GM19372 (cell line): ENCODE measurements around the gene YTHDF1.

Experiments used
- ATAC-seq: cut with Tn5 transposase; IDR thresholded peaks from one replicate; pipeline ENCODE4 v1.9.1; 2021; ENCODE audit warnings: mild to moderate bottlenecking, low read depth, moderate library complexity; ENCODE audit not compliant: unreplicated experiment

The YTHDF1 gene

GRCh38 chr20:63249891-63250290 lies 34.0 kb upstream of the YTHDF1 start:
- no peak for ATAC-seq

GRCh38 chr20:63248835-63249591 lies 33.1 kb upstream of the YTHDF1 start:
- ATAC-seq, result no peak

GRCh38 chr20:63247671-63248228 lies 31.8 kb upstream of the YTHDF1 start:
- ATAC-seq, result no peak

GRCh38 chr20:63246490-63247288 lies 30.8 kb upstream of the YTHDF1 start:
- no peak for ATAC-seq

- ATAC-seq, result no peak
These were observed 28.5 kb upstream of the YTHDF1 start for GRCh38 chr20:63244468-63244867.

GRCh38 chr20:63243604-63244247 lies 27.8 kb upstream of the YTHDF1 start:
- ATAC-seq, result no peak

- no peak for ATAC-seq
These were observed 26.8 kb upstream of the YTHDF1 start for GRCh38 chr20:63242736-63243135.

- ATAC-seq, result no peak
These were observed 25.3 kb upstream of the YTHDF1 start for GRCh38 chr20:63241272-63241671.

- ATAC-seq, result no peak
These were observed 24.1 kb upstream of the YTHDF1 start for GRCh38 chr20:63240004-63240403.

- ATAC-seq, result no peak
These were observed 23.5 kb upstream of the YTHDF1 start for GRCh38 chr20:63239431-63239830.

GRCh38 chr20:63238514-63239125 lies 22.7 kb upstream of the YTHDF1 start:
- no peak for ATAC-seq

- ATAC-seq, result no peak
These were observed 22.1 kb upstream of the YTHDF1 start for GRCh38 chr20:63238031-63238430.

GRCh38 chr20:63236116-63236837 lies 20.3 kb upstream of the YTHDF1 start:
- ATAC-seq, result no peak

- ATAC-seq, result no peak
These were observed 19.6 kb upstream of the YTHDF1 start, which contains the start of gene BIRC7 for GRCh38 chr20:63235399-63235983. TSS of gene BIRC7 (plus strand) at chr20:63235905. CDS start at chr20:63236097, 192 bp downstream.

GRCh38 chr20:63234693-63235398 lies 18.9 kb upstream of the YTHDF1 start:
- no peak for ATAC-seq

GRCh38 chr20:63233924-63234323 lies 18.0 kb upstream of the YTHDF1 start:
- no peak for ATAC-seq

GRCh38 chr20:63233061-63233344 lies 17.1 kb upstream of the YTHDF1 start:
- ATAC-seq, result no peak

- ATAC-seq, result no peak
These were observed 16.5 kb upstream of the YTHDF1 start for GRCh38 chr20:63232235-63233060.
